Vagina (tissue), 2 donors: ENCODE data around the gene SIGLECL1.

Experiments
- CTCF ChIP-seq, 3 experiments: fragments of 450-650 bp in 2 of 3; fragments of 200-600 bp in 1 of 3; sonication (generic) in 1 of 3; IDR thresholded peaks; one replicate each; pipeline ENCODE4 v1.5.1; 2017 to 2019; ENCODE audit warnings: antibody characterized with exemption in 3 of 3, mild to moderate bottlenecking in 2 of 3, moderate library complexity in 2 of 3
- POLR2A ChIP-seq, 2 donors: fragments of 450-650 bp; IDR thresholded peaks; one replicate each; pipeline ENCODE4 v1.6.1; 2017; ENCODE audit warnings: antibody characterized with exemption in 2 of 2, mild to moderate bottlenecking in 2 of 2, moderate library complexity in 2 of 2
- POLR2AphosphoS5 ChIP-seq, 2 donors: sonication (generic); formaldehyde crosslinking; IDR thresholded peaks; one replicate each; pipeline ENCODE4 v1.9.0; 2017; ENCODE audit warnings: antibody characterized with exemption in 2 of 2, mild to moderate bottlenecking in 2 of 2, low read depth in 1 of 2; ENCODE audit not compliant: insufficient read depth in 1 of 2

GRCh38 chr19:51301266-51301665, 50.4 kb downstream of the SIGLECL1 start:
- TF ChIP-seq POLR2A (IDR thresholded peaks at IDR 0.05) (no peak), CTCF (IDR thresholded peaks at IDR 0.05) (no peak), POLR2AphosphoS5 (IDR thresholded peaks at IDR 0.05; ENCODE audit: insufficient read depth in 1 of 2, low read depth in 1 of 2) (no peak)
